Measurements from ENCODE around the gene PIP5K1B.

GRCh38 chr9:68678430-68678829 is 26.6 kb upstream of the PIP5K1B start:
- TF ChIP-seq YY1 (IDR thresholded peaks at IDR 0.05; ENCODE audit: insufficient read depth, insufficient read length): no peak
- no peak for TF ChIP-seq ZNF274 (IDR thresholded peaks at IDR 0.05; ENCODE audit: low read depth, low read length)
- TF ChIP-seq SUZ12 (IDR thresholded peaks at IDR 0.05; ENCODE audit: extremely low read depth, insufficient read depth, insufficient read length): no peak

All from NT2/D1 (cell line).